ENCODE measurements around the gene BACH2. TPM values are rescaled to one million over a fixed set of nuclear protein-coding genes. Genes with fewer than 3 reads are reported as not detected.

BACH2 gene
- total and polyA plus RNA-seq, 9 of the 15 experiments (the other 6 are each of a cell fraction or from before 2014, with no cell fraction given): 0.06 to 3.1 (median 0.59) TPM

GRCh38 chr6:90197854-90198496 is 98.7 kb downstream of the BACH2 start (continued):
- TF ChIP-seq REST (IDR thresholded peaks at IDR 0.05; ENCODE audit: borderline replicate concordance): no peak
- TF ChIP-seq REST (CRISPR knock-in tag; IDR thresholded peaks at IDR 0.05; ENCODE audit: low read depth): no peak
- no peak for TF ChIP-seq KDM5B (IDR thresholded peaks at IDR 0.05; ENCODE audit: insufficient replicate concordance, low read depth, low read length)
- peak; percentile 81 for TF ChIP-seq MEF2D (tag; conservative IDR thresholded peaks at IDR 0.05; ENCODE audit: low read depth)
- TF ChIP-seq ZNF639 (CRISPR knock-in tag; conservative IDR thresholded peaks at IDR 0.05 in 1 of 2, IDR thresholded peaks at IDR 0.05 in 1 of 2): peak in 1 of 2 experiments; percentile 61; a peak in 1 of 4 replicates
- TF ChIP-seq PYGO2 (tag; IDR thresholded peaks at IDR 0.05): peak; percentile 54; the same call in 1 of the 2 replicates
- TF ChIP-seq ZNF696 (CRISPR knock-in tag; conservative IDR thresholded peaks at IDR 0.05): no peak
- no peak for TF ChIP-seq ID3 (CRISPR knock-in tag; IDR thresholded peaks at IDR 0.05)
- 0 out of 2 replicates have a peak, but pooled peaks have one; percentile 66 for TF ChIP-seq ID3 (tag; IDR thresholded peaks at IDR 0.05)
- 0 out of 2 replicates have a peak, but pooled peaks have one; percentile 68 for TF ChIP-seq HDAC8 (tag; IDR thresholded peaks at IDR 0.05)
- TF ChIP-seq IRF9 (tag; IDR thresholded peaks at IDR 0.05): 0 out of 2 replicates have a peak, but pooled peaks have one; percentile 12

Data from K562 (cell line).